Fibroblast of upper back skin (primary cell): ENCODE results near the gene ZNF628.

Experiments
- DNase-seq: peaks from one replicate; pipeline ENCODE4 v3.0.0-alpha.2; 2013

The ZNF628 gene

GRCh38 chr19:55465460-55466240 lies 10.8 kb upstream of the ZNF628 start:
- no peak for DNase-seq

DNA sequence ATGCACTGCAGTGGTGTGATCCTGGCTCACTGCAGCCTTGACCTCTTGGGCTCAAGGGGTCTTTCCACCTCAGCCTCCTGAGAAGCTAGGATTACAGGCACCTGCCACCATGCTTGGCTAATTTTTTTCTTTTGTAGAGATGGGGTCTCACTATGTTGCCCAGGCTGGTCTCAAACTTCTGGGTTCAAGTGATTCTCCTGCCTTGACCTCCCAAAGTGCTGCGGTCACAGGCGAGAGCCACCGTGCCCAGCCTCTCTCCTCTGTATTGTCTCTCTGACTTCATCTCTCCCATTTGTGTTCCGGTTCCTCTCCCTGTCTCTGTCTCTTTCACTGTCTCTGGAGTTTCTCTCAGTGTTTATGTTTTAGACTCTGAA lies 10.2 kb upstream of the ZNF628 start:
- DNase-seq: no peak

DNA sequence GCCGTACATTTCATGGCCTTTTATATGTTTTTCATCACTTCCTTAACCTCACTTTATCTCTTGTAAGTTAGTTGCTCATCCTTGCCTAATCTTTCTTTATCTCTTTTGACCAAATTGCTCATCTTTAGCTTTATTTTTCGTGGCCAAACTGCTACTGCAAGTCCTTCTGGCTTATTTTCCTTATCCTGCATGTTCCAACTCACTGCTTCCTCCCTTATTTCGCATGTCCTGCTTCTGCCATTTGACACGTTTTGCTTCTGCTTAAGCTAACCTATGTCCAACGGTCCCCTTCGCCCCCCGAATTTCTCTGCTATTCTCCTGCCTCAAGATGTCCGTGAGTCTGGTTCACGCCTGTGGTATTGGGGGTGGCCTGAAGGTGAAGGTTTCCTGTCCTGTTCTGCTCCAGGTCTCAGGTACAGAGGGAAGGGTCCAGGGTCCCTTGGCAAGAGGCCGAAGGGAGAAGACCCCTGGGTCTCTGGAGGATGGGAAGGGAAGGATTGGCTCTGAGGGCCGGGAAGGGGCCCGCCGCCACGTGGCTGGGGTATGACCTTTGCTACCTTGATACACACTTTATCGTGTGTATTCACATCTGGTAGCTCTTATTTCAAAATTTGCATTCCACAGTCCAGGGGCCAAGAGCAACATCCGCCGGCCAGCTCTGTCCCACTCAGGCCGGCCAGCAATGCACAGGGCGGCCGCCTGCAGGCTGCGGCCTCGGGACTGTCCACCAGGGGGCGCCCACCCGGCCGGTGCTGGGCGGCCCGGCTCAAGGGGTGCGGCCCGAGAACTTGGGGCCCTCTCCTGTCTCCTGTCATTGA lies 9.0 kb upstream of the ZNF628 start:
- DNase-seq: peak; percentile 62

- no peak for DNase-seq
Observed at GRCh38 chr19:55468054-55468393, 8.4 kb upstream of the ZNF628 start.

- no peak for DNase-seq
Observed at GRCh38 chr19:55471266-55471665, 5.2 kb upstream of the ZNF628 start.

- peak; percentile 74 for DNase-seq
Observed at GRCh38 chr19:55472463-55472862, 4.0 kb upstream of the ZNF628 start.

- DNase-seq: no peak
Observed at GRCh38 chr19:55473225-55474012, 3.0 kb upstream of the ZNF628 start.

DNA sequence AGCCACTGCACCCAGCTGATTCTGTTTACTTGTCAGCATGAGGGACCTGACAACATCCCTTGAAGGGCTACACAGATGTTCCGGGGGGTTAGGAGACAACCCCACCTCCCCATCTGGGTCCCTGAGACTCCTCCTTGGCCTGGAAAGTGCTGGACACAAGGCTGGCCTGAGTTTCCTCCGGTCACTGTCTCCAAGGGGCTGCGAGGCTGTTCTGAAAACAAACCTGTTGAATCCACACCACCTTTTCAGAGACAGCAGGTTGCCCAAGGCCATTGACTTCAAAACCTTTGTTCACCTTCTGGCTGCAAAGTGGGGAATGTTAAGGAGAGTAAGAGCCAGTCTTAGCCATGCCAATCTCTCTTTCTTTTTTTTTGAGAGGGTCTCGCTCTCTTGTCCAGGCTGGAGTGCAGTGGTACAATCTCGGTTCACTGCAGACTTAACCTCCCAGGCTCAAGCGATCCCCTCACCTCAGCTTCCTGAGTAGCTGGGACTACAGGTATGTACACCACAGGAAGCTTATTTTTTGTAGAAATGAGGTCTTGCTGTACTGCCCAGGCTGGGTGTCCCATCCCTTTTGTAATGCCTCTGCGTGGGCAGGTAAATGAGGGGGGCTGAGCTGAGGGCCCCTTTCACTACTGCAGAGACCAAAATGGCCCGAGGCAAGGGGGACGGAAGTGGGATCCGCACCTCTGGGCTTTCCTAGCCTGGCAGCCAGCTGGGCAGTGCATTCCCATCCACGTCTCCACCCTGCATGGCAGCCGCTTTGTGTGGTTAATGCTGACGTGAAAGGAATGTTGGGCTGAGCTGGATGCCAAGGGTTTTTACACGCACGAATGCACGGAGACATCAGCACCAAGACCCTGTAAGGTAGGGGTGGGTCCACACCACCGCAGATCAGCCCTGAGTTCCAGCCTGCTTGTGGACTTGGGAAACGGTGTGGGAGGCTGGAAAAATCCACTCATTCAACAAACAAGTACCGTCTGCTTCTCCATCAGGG lies 1.9 kb upstream of the ZNF628 start:
- DNase-seq: peak; percentile 28

GRCh38 chr19:55477905-55478304 lies 1.5 kb downstream of the ZNF628 start:
- DNase-seq: no peak

DNA sequence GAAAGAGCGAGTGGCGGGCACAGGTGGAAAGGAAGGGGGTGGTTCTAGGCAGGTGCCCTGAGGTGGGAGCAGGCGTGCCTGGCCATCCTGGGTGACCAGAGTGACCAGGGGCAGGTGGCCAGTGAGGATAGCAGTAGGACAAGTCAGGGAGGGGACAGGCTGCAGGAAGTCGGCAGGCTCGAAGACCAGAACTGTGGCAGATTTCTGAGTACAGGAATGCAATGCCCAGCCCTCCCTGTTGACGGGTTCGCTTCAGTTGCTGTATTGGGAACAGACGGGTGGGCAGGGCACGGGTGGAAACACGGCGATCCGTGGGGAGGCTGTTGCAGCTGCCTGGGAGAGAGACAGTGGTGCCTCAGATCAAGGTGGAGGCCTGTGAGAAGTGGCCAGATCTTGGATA lies 1.9 kb downstream of the ZNF628 start:
- DNase-seq: no peak

DNA sequence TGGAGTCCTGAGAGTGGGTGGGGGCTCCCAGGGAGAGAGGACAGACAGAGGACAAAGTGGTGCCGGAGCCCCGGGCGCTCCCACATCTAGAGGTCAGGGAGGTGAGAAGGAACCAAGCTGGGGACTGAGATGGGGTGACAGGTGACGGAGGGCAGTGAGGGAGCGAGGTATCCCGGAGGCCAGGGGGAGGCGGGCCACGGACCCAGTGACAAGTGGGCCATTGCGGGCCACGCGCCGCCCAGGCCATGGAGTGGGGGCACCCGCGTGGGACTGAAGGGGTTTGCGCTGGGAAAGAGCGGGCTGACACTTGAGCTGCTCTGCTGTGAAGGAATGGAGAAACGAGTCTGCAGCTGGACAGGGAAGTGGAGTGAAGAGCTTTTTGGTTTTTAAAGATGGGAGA lies 2.6 kb downstream of the ZNF628 start:
- no peak for DNase-seq

DNA sequence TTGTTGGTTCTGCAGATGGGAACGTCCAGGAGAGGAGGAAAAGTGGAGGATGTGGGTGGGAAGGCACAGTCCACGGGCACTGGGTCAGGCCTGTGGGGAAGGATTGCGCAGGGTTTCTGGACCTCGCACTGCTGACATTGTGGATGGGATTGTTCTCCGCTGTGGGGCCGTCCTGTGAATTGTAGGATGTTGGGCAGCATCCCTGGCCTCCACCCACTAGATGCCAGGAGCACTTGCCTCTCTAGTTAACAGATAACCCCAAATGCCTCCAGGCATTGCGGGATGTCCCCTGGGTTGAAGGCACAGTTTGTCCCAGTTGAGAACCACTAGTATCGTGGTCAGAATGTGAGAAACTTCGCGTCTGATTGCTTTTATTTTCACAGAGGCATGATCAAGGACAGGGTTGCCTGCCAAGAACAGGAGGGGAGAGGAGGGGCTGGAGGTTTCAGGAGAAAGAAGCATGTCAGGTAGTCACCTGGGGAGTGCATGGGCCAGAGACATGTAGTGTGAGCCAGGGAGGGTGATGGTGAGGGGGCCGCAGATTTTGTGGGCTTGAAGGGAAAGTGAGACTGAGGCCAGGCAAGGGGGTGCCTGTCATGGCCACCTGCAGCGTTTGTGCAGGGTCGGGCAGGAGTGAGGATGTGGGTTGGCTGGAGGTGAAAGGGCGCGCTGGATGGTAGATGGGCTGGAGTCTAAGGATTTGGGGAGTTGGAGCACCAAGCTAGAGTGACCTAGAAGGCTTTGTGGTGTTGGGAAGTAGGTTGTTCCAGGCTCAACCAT lies 3.2 kb downstream of the ZNF628 start:
- DNase-seq: no peak

DNA sequence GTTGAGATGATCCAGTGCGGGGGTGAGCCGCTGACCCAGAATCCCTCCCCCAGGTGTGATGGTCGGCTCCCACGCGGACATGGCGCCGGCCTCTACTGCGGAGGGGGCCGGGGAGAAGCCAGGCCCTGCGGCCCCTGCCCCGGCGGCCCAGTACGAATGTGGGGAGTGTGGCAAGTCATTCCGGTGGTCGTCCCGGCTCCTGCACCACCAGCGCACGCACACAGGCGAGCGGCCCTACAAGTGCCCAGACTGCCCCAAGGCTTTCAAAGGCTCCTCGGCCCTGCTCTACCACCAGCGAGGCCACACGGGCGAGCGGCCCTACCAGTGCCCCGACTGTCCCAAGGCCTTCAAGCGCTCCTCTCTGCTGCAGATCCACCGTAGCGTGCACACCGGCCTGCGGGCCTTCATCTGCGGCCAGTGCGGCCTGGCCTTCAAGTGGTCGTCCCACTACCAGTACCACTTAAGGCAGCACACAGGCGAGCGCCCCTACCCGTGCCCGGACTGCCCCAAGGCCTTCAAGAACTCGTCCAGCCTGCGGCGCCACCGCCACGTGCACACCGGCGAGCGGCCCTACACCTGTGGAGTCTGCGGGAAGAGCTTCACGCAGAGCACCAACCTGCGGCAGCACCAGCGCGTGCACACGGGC lies 4.9 kb downstream of the ZNF628 start:
- DNase-seq: no peak

DNA sequence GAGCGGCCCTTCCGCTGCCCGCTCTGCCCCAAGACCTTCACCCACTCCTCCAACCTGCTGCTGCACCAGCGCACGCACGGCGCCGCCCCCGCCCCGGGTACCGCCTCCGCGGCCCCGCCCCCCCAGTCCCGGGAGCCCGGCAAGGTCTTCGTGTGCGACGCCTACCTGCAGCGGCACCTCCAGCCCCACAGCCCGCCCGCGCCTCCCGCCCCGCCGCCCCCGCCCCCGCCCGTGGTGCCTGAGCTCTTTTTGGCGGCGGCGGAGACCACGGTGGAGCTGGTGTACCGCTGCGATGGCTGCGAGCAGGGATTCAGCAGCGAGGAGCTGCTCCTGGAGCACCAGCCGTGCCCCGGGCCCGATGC lies 5.4 kb downstream of the ZNF628 start:
- DNase-seq: no peak

- DNase-seq: no peak
Observed at GRCh38 chr19:55482156-55482961, 5.9 kb downstream of the ZNF628 start.

DNA sequence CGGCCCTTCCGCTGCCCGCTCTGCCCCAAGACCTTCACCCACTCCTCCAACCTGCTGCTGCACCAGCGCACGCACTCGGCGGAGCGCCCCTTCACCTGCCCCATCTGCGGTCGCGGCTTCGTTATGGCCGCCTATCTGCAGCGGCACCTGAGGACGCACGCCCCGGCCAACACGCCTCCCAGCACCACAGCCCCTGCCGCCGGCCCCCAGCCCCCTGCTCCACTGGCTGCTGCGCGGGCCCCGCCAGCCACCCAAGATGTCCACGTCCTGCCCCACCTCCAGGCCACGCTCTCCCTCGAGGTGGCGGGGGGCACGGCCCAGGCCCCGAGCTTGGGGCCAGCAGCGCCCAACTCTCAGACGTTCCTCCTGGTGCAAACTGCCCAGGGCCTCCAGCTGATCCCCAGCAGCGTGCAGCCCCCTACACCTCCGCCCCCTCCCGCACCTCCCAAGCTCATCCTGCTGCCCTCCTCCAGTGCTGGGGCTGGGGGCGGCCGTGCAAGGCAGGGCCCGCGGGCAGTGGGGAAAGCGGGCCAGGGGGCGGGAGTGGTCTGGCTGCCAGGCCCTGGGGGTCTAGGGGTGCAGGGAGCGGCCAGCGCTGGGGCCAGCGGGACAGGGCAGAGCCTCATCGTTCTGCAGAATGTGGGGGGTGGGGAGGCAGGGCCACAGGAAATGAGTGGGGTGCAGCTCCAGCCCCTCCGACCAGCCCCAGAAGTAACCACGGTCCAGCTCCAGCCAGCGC lies 6.7 kb downstream of the ZNF628 start:
- DNase-seq: no peak

DNA sequence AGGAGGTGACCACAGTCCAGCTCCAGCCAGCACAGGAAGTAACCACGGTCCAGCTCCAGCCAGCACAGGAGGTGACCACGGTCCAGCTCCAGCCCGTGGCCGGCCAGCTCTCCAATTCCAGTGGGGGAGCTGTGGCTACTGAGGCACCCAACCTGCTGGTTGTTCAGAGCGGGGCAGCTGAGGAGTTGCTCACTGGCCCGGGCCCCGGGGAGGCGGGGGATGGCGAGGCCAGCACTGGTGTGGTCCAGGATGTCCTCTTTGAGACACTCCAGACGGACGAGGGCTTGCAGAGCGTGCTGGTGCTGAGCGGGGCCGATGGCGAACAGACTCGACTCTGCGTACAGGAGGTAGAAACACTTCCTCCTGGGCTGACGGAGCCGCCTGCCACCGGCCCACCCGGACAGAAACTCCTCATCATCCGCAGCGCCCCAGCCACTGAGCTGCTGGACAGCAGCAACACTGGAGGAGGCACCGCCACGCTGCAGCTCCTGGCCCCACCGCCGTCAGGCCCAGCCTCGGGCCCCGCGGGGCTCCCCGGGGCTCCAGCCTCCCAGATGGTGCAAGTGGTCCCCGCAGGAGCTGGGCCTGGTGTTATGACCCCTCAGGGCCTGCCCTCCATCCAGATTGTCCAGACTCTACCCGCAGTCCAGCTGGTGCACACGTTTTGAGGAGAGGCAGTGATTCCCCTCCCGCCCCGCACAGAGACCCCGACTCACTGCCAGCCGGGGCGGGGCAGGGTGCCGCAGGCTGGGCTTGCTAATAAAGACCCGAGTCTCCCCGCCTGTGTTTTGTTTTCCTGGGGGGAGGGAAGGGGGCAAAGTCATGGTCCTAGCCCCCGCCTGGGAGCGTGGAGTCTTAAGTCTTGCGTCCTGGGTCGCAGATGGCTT lies 7.5 kb downstream of the ZNF628 start:
- no peak for DNase-seq
